Adipocyte (in vitro differentiated cells): ENCODE measurements around the gene CLSTN2.

Experiments
- DNase-seq: peaks from one replicate; pipeline ENCODE4 v3.0.0-alpha.2; 2015; ENCODE audit warnings: low read depth
- H3K27me3 ChIP-seq: replicated peaks from 2 replicates; pipeline ENCODE4 v1.7.0; 2013; ENCODE audit warnings: mild to moderate bottlenecking, low read length, moderate library complexity; ENCODE audit not compliant: control insufficient read depth, insufficient read depth
- H3K36me3 ChIP-seq: 2 replicates; pipeline ENCODE4 v1.7.0; 2013; ENCODE audit warnings: low read length, mild to moderate bottlenecking, moderate library complexity; ENCODE audit not compliant: control insufficient read depth, insufficient read depth, severe bottlenecking
- H3K4me1 ChIP-seq: 2 replicates; pipeline ENCODE4 v1.7.0; 2013; ENCODE audit warnings: mild to moderate bottlenecking, low read length, moderate library complexity; ENCODE audit not compliant: control insufficient read depth, insufficient read depth
- H3K4me3 ChIP-seq: 2 replicates; pipeline ENCODE4 v1.7.0; 2013; ENCODE audit warnings: mild to moderate bottlenecking, low read length, moderate library complexity
- H3K9ac ChIP-seq: 2 replicates; pipeline ENCODE4 v1.7.0; 2013; ENCODE audit warnings: mild to moderate bottlenecking, low read length, moderate library complexity
- H3K9me3 ChIP-seq: 2 replicates; pipeline ENCODE4 v1.7.0; 2013; ENCODE audit warnings: mild to moderate bottlenecking, low read length, moderate library complexity; ENCODE audit not compliant: control insufficient read depth

The CLSTN2 gene

GRCh38 chr3:140358686-140359085 lies 423.7 kb downstream of the CLSTN2 start:
- no peaks in the 10 kb centered on the region for H3K9me3 ChIP-seq
- peaks cover 15% of the 10 kb centered on the region for H3K27me3 ChIP-seq
- no peak overlapping the region for H3K4me3 ChIP-seq
- H3K9ac ChIP-seq = no peak overlapping the region
- H3K4me1 ChIP-seq = no peaks in the 10 kb centered on the region
- no peak for DNase-seq
- no peaks in the 10 kb centered on the region for H3K36me3 ChIP-seq

GRCh38 chr3:140359233-140359995 lies 424.4 kb downstream of the CLSTN2 start:
- H3K36me3 ChIP-seq = no peaks in the 10 kb centered on the region
- peaks cover 15% of the 10 kb centered on the region for H3K27me3 ChIP-seq
- no peak for DNase-seq
- no peaks in the 10 kb centered on the region for H3K9me3 ChIP-seq
- no peak overlapping the region for H3K9ac ChIP-seq
- H3K4me3 ChIP-seq = no peak overlapping the region
- H3K4me1 ChIP-seq = no peaks in the 10 kb centered on the region

- Histone ChIP-seq H3K4me3 (no peak overlapping the region), H3K27me3 (peaks cover 24% of the 10 kb centered on the region), H3K9ac (no peak overlapping the region), H3K36me3 (no peaks in the 10 kb centered on the region), H3K9me3 (no peaks in the 10 kb centered on the region), H3K4me1 (no peaks in the 10 kb centered on the region)
- DNase-seq = no peak
These were observed 425.3 kb downstream of the CLSTN2 start for GRCh38 chr3:140360332-140360731.

- Histone ChIP-seq H3K36me3 (no peaks in the 10 kb centered on the region), H3K9me3 (no peaks in the 10 kb centered on the region), H3K9ac (no peak overlapping the region), H3K4me1 (no peaks in the 10 kb centered on the region), H3K4me3 (no peak overlapping the region), H3K27me3 (peaks cover 29% of the 10 kb centered on the region)
- DNase-seq = no peak
These were observed 428.8 kb downstream of the CLSTN2 start for GRCh38 chr3:140363801-140364200.

GRCh38 chr3:140365872-140366697 lies 431.1 kb downstream of the CLSTN2 start:
- Histone ChIP-seq H3K4me1 (no peaks in the 10 kb centered on the region), H3K4me3 (no peak overlapping the region), H3K27me3 (peaks cover 29% of the 10 kb centered on the region), H3K9me3 (no peaks in the 10 kb centered on the region), H3K9ac (no peak overlapping the region), H3K36me3 (no peaks in the 10 kb centered on the region)
- peak; percentile 3 for DNase-seq

- Histone ChIP-seq H3K9ac (no peak overlapping the region), H3K4me3 (no peak overlapping the region), H3K4me1 (no peaks in the 10 kb centered on the region), H3K36me3 (no peaks in the 10 kb centered on the region), H3K9me3 (no peaks in the 10 kb centered on the region), H3K27me3 (peaks cover 42% of the 10 kb centered on the region)
- DNase-seq = no peak
These were observed 433.3 kb downstream of the CLSTN2 start for GRCh38 chr3:140368223-140368811.

- Histone ChIP-seq H3K9me3 (peaks cover 12% of the 10 kb centered on the region), H3K27me3 (peaks cover 35% of the 10 kb centered on the region), H3K4me3 (no peak overlapping the region), H3K36me3 (no peaks in the 10 kb centered on the region), H3K9ac (no peak overlapping the region), H3K4me1 (no peaks in the 10 kb centered on the region)
- no peak for DNase-seq
These were observed 435.7 kb downstream of the CLSTN2 start for GRCh38 chr3:140370686-140371085.

GRCh38 chr3:140373234-140373633 lies 438.2 kb downstream of the CLSTN2 start:
- peaks cover 29% of the 10 kb centered on the region for H3K27me3 ChIP-seq
- no peaks in the 10 kb centered on the region for H3K36me3 ChIP-seq
- no peak overlapping the region for H3K4me3 ChIP-seq
- DNase-seq = no peak
- H3K9ac ChIP-seq = no peak overlapping the region
- H3K9me3 ChIP-seq = peaks cover 12% of the 10 kb centered on the region
- no peaks in the 10 kb centered on the region for H3K4me1 ChIP-seq

- peaks cover 12% of the 10 kb centered on the region for H3K9me3 ChIP-seq
- H3K9ac ChIP-seq = no peak overlapping the region
- peaks cover 22% of the 10 kb centered on the region for H3K27me3 ChIP-seq
These were observed 440.0 kb downstream of the CLSTN2 start for GRCh38 chr3:140375002-140375401.

GRCh38 chr3:140376136-140376889 lies 441.3 kb downstream of the CLSTN2 start:
- no peak for DNase-seq

More at GRCh38 chr3:140375002-140375401, 440.0 kb downstream of the CLSTN2 start:
- no peak for DNase-seq
- Histone ChIP-seq H3K36me3 (no peaks in the 10 kb centered on the region), H3K4me1 (peaks cover 4% of the 10 kb centered on the region), H3K4me3 (no peak overlapping the region)

GRCh38 chr3:140377644-140378043 lies 442.7 kb downstream of the CLSTN2 start:
- DNase-seq = no peak
- peaks cover 12% of the 10 kb centered on the region for H3K9me3 ChIP-seq
- H3K9ac ChIP-seq = no peak overlapping the region
- no peak overlapping the region for H3K4me3 ChIP-seq
- no peaks in the 10 kb centered on the region for H3K36me3 ChIP-seq
- H3K27me3 ChIP-seq = peaks cover 17% of the 10 kb centered on the region
- peaks cover 4% of the 10 kb centered on the region for H3K4me1 ChIP-seq

More at GRCh38 chr3:140376136-140376889, 441.3 kb downstream of the CLSTN2 start:
- H3K4me3 ChIP-seq = no peak overlapping the region
- H3K4me1 ChIP-seq = peaks cover 4% of the 10 kb centered on the region
- no peaks in the 10 kb centered on the region for H3K36me3 ChIP-seq
- peaks cover 12% of the 10 kb centered on the region for H3K9me3 ChIP-seq
- H3K9ac ChIP-seq = no peak overlapping the region
- H3K27me3 ChIP-seq = peaks cover 24% of the 10 kb centered on the region
